KMS-11 (cell line): ENCODE measurements around the gene C2orf68.
A peak's percentile ranks its signal among the peaks of the same experiment; 100 is the strongest.
"Not testable (repeated sequence)": the region's sequence is repeated elsewhere in the genome, so short reads cannot be mapped to it uniquely, and the experiment has no call there.

ENCODE experiments used
- H2AFZ ChIP-seq: fragments of 200-600 bp; sonication (generic); 2 replicates; pipeline ENCODE4 v1.6.1; 2016; ENCODE audit warnings: antibody characterized with exemption, mixed run types, low read depth
- H3K27ac ChIP-seq: fragments of 200-600 bp; sonication (generic); 2 replicates; pipeline ENCODE4 v1.6.1; 2016; ENCODE audit warnings: mild to moderate bottlenecking, mixed run types
- H3K27me3 ChIP-seq: fragments of 200-600 bp; sonication (generic); 2 replicates; pipeline ENCODE4 v1.6.1; 2017; ENCODE audit warnings: mild to moderate bottlenecking, low read depth, mixed run types, moderate library complexity; ENCODE audit not compliant: insufficient read depth
- H3K36me3 ChIP-seq: fragments of 200-600 bp; sonication (generic); 2 replicates; pipeline ENCODE4 v1.6.1; 2017; ENCODE audit warnings: mild to moderate bottlenecking, mixed run types; ENCODE audit not compliant: insufficient read depth
- H3K4me1 ChIP-seq: fragments of 200-600 bp; sonication (generic); 2 replicates; pipeline ENCODE4 v1.6.1; 2016; ENCODE audit warnings: mild to moderate bottlenecking, low read depth, mixed run types; ENCODE audit not compliant: poor library complexity, severe bottlenecking
- H3K4me2 ChIP-seq: fragments of 200-600 bp; sonication (generic); 2 replicates; pipeline ENCODE4 v1.7.0; 2016; ENCODE audit warnings: mild to moderate bottlenecking, mixed run types
- H3K4me3 ChIP-seq: fragments of 200-600 bp; sonication (generic); IDR thresholded peaks from 2 replicates; pipeline ENCODE4 v1.6.1; 2017; ENCODE audit warnings: low read depth, low read length, mixed read lengths; ENCODE audit not compliant: insufficient read depth
- H3K79me2 ChIP-seq: fragments of 200-600 bp; sonication (generic); 2 replicates; pipeline ENCODE4 v1.6.1; 2016; ENCODE audit warnings: low read depth, mixed run types; ENCODE audit not compliant: insufficient read depth
- H3K9ac ChIP-seq: fragments of 200-600 bp; sonication (generic); 2 replicates; pipeline ENCODE4 v1.6.1; 2016; ENCODE audit warnings: mild to moderate bottlenecking, mixed run types
- H4K20me1 ChIP-seq: fragments of 200-600 bp; sonication (generic); 2 replicates; pipeline ENCODE4 v1.6.1; 2016; ENCODE audit warnings: mild to moderate bottlenecking, mixed run types; ENCODE audit not compliant: insufficient read depth
- CTCF ChIP-seq: fragments of 200-600 bp; sonication (generic); conservative IDR thresholded peaks from 2 replicates; pipeline ENCODE4 v1.6.1; 2017; ENCODE audit warnings: low read depth, mild to moderate bottlenecking, antibody characterized with exemption, low read length, moderate library complexity, mixed read lengths

C2orf68 gene

GRCh38 chr2:85596026-85596333, 15.9 kb downstream of the C2orf68 start:
- Histone ChIP-seq H3K27me3 (no peaks in the 10 kb centered on the region), H3K9ac (peak overlapping the region; percentile 57), H3K4me2 (peak overlapping the region; percentile 96), H3K79me2 (peaks cover 16% of the 10 kb centered on the region; the same call in 1 of the 2 replicates), H2AFZ (peak overlapping the region; percentile 77), H3K36me3 (no peaks in the 10 kb centered on the region), H3K4me1 (peaks cover 21% of the 10 kb centered on the region), H3K4me3 (peak overlapping the region; percentile 64), H3K27ac (no peak overlapping the region), H4K20me1 (no peaks in the 10 kb centered on the region)
- no peak for TF ChIP-seq CTCF

GRCh38 chr2:85595301-85596025, 16.4 kb downstream of the C2orf68 start, which contains the start of gene RNF181:
Gene RNF181 (plus strand): TSS chr2:85595745. CDS start chr2:85595764, 19 bp downstream.
- H3K4me2 ChIP-seq: peak within 1 kb of the TSS; percentile 96
- H3K79me2 ChIP-seq: peaks cover 16% of the 10 kb centered on the region; the same call in 1 of the 2 replicates
- H3K4me1 ChIP-seq: peaks cover 21% of the 10 kb centered on the region
- H4K20me1 ChIP-seq: no peaks in the 10 kb centered on the region
- H3K27me3 ChIP-seq: no peaks in the 10 kb centered on the region
- H3K9ac ChIP-seq: peak within 1 kb of the TSS; percentile 57
- H2AFZ ChIP-seq: peak within 1 kb of the TSS; percentile 77
- peak within 1 kb of the TSS; percentile 65 for H3K4me3 ChIP-seq
- no peak for TF ChIP-seq CTCF
- no peaks in the 10 kb centered on the region for H3K36me3 ChIP-seq
- peak within 1 kb of the TSS; percentile 28; the same call in 1 of the 2 replicates for H3K27ac ChIP-seq

DNA sequence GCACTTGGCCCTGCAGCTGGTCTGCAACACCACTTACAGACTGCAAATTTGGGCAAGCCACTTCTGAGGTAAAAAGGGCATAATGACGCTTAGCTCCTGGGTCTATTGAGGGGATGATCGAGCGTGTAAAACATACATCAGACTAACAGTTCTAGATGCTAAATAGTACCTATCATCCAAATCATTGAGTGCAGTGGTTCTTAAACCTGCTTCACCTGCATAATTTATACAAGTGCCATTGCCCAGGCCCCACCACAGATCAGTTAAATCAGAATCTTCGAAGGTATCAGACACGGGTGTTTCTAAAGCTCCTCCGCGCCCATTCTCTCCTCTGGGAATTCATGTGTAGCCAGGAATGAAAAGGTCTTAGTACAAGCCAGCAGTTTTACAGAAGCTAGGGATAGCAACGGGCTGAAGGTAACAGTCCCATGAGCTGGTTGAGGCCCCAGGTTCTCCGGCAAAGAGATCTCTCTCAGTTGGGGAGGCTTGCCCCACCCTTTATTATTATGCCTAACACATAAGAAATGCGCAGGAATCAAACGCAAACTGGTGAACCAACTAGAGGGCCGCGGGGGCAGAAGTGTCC, 17.1 kb downstream of the C2orf68 start:
- Histone ChIP-seq H3K36me3 (no peaks in the 10 kb centered on the region), H2AFZ (peak overlapping the region; percentile 77), H4K20me1 (no peaks in the 10 kb centered on the region)

DNA sequence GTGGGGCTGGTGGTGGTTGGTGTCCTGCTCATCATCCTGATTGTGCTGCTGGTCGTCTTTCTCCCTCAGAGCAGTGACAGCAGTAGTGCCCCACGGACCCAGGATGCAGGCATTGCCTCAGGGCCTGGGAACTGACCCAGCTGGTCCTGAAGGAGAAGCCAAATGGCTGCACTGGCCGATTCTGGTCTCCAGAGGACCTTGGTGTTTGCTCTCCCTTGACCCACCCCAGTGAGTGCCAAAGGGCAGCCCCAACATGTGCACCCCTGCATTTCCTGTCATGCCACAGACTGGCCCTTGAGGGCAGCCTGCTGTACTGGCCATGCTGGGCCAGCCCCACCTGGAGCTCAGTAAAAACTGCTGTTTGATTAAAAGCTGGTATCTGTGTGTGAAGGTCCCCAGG, 18.8 kb downstream of the C2orf68 start:
- H4K20me1 ChIP-seq: no peaks in the 10 kb centered on the region
- no peak overlapping the region for H3K4me2 ChIP-seq
- no peak overlapping the region for H3K27ac ChIP-seq
- H3K4me3 ChIP-seq: no peak overlapping the region
- H3K4me1 ChIP-seq: peaks cover 21% of the 10 kb centered on the region
- H3K9ac ChIP-seq: no peak overlapping the region
- no peaks in the 10 kb centered on the region for H3K27me3 ChIP-seq
- H2AFZ ChIP-seq: no peak overlapping the region
- TF ChIP-seq CTCF: no peak
- no peaks in the 10 kb centered on the region for H3K36me3 ChIP-seq
- peaks cover 16% of the 10 kb centered on the region; the same call in 1 of the 2 replicates for H3K79me2 ChIP-seq

More for the DNA sequence above, 17.1 kb downstream of the C2orf68 start:
- TF ChIP-seq CTCF: no peak
- Histone ChIP-seq H3K4me3 (peak overlapping the region; percentile 65), H3K4me2 (peak overlapping the region; percentile 87), H3K9ac (peak overlapping the region; percentile 57), H3K79me2 (peaks cover 16% of the 10 kb centered on the region; the same call in 1 of the 2 replicates), H3K4me1 (peaks cover 21% of the 10 kb centered on the region), H3K27me3 (no peaks in the 10 kb centered on the region), H3K27ac (peak overlapping the region; percentile 28; the same call in 1 of the 2 replicates)

DNA sequence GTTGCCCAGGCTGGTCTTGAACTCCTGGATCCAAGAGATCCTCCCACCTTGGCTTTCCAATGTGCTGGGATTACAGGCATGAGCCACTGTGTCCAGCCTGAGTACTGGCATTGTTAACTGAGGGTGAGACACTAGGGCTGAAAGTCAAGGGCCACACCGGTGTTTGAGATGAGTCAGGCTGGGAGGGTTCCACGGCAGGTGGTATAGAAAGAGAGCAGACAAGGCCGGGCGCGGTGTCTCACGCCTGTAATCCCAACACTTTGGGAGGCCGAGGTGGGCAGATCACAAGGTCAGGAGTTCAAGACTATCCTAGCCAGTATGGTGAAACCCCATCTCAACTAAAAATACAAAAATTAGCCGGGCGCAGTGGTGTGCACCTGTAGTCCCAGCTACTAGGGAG, 19.6 kb downstream of the C2orf68 start:
- not testable (repeated sequence) for H3K9ac ChIP-seq, H3K27ac ChIP-seq, H2AFZ ChIP-seq, H4K20me1 ChIP-seq, H3K27me3 ChIP-seq, H3K36me3 ChIP-seq, H3K4me3 ChIP-seq, H3K4me2 ChIP-seq
- H3K79me2 ChIP-seq: peaks cover 16% of the 10 kb centered on the region; the same call in 1 of the 2 replicates
- peaks cover 17% of the 10 kb centered on the region for H3K4me1 ChIP-seq
